SKM-1 (cell line): ENCODE results near the gene VSIG4.
A peak's percentile ranks its signal among the peaks of the same experiment; 100 is the strongest.
"Not testable (repeated sequence)": the region's sequence is repeated elsewhere in the genome, so short reads cannot be mapped to it uniquely, and the experiment has no call there.

ENCODE experiments used
- DNase-seq: peaks from one replicate; lab custom pipeline; 2025; ENCODE audit not compliant: unreplicated experiment; lab: John Stamatoyannopoulos, UW

The VSIG4 gene

DNA sequence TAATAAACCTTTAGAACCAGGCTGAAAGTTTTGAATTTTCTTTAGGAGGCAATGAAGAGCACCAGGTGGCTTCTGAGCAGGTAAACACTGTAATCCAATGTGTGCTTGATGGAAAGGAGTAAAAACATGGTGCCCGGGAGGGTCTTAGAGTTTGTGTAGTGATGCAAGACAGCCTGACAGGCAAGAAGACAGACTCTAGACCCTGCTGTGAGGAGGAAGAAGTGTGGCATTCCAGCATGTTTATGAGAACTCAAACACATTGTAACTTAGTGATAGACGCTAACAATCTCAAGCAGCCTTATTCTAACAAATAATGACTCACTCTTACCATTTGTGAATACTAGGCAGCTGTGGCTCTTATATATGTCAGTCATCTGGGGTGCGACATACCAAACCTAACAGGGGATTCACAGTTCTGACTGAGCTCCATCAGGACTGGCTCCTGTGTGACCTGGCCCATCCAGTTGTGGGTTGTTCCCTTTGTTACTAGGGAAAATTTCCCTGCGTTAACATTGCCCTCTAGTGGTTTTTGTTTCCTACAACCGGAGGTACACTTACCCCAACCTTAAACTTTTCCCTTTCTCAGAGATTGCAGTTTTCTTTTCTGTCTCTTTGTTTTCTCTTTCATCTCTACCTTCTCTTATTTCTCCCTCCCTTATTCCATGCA is 53.8 kb downstream of the VSIG4 start:
- DNase-seq, result peak; percentile 19

DNA sequence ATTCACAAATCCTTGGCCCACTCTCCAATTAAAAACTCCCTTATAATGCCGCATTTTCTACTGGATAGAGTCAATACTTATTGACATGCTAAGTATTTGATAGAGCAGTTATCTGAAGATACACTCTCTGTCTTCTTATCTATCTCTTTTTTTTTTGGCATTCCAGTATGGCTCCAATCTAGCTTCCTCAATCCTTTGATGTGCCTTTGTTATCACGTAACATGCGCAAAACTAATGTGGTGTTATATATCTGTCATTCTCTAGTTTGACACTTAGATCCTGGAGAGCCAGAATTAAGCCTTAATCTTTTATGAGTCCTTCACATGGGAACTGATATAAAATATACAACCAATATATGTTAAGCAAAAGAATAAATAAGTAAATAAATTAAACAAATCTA is 54.7 kb downstream of the VSIG4 start:
- DNase-seq, result no peak

DNA sequence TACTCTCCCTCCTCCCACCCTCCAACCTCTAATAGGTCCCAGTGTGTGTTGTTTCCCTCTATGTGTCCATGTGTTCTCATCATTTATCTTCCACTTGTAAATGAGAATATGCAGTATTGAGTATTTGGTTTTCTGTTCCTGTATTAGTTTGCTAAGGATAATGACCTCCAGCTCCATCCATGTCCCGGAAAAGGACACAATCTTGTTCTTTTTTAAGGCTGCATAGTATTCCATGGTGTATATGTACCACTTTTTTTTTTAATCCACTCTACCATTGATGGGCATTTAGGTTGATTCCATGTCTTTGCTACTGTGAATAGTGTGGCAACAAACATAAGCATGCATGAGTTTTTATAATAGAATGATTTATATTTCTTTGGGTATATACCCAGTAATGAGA is 62.7 kb downstream of the VSIG4 start:
- not testable (repeated sequence) for DNase-seq

DNA sequence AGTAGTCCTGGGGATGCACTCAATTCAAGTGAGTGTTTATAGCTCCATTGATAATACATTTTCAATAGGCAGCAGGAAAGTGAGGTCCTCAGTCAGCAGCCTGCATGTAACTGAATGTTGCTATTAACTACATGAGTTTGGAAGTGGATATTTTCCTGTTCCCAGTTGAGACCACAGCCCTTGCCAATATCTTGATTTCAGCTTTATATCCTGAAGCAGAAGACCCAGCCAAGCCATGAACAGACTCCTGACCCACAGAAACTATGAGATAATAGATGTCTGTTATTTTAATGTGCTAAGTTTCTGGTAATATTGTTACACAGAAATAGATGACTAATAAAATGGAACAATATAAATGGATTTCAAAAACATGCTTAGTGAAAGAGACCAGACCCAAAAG is 63.7 kb downstream of the VSIG4 start:
- no peak for DNase-seq

DNA sequence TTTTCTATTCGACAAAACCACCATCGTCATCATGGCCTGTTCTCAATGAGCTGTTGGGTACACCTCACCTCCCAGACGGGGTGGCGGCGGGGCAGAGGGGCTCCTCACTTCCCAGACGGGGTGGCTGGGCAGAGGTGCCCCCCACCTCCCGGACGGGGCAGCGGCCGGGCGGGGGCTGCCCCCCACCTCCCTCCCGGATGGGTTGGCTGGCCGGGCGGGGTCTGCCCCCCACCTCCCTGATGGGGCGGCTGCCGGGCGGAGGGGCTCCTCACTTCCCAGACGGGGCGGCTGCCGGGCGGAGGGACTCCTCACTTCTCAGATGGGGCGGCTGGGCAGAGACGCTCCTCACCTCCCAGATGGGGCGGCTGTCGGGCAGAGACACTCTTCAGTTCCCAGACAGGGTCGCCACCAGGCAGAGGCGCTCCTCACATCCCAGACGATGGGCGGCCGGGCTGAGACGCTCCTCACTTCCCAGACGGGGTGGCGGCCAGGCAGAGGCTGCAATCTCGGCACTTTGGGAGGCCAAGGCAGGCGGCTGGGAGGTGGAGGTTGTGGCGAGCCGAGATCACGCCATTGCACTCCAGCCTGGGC is 64.6 kb downstream of the VSIG4 start:
- not testable (repeated sequence) for DNase-seq
